ENCODE results near the gene RABGAP1L.
"Not testable (repeated sequence)": the region's sequence is repeated elsewhere in the genome, so short reads cannot be mapped to it uniquely, and the experiment has no call there.

The RABGAP1L gene

DNA sequence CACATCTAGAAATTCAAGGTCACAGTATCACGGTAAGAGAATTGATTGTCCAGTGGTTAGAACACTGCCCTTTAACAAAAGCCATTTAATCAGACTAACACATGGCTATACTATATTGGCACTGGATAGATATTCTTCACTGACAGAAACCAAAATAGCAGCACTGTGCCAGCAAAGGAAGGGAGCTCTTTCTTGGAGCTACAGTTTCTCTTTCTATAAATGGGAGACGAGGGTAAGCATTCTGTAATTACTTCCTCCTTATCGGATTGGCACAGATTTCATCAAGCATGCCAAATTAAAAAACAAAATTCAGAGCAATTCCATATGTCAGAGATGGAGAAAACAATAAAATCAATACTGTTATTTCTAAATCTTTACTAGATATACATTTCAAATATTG lies 724.7 kb downstream of the RABGAP1L start:
- no peak for TF ChIP-seq CTCF (conservative IDR thresholded peaks at IDR 0.05; ENCODE audit: low read depth, low read length)
- no peak overlapping the region for H3K4me3 ChIP-seq (ENCODE audit: low read length)
- DNase-seq (ENCODE audit: low read depth), result no peak

- TF ChIP-seq CTCF (conservative IDR thresholded peaks at IDR 0.05; ENCODE audit: low read depth, low read length), result no peak
- DNase-seq (ENCODE audit: low read depth), result no peak
- H3K4me3 ChIP-seq (ENCODE audit: low read length), result no peak overlapping the region
These were observed 725.2 kb downstream of the RABGAP1L start for GRCh38 chr1:174884566-174884965.

DNA sequence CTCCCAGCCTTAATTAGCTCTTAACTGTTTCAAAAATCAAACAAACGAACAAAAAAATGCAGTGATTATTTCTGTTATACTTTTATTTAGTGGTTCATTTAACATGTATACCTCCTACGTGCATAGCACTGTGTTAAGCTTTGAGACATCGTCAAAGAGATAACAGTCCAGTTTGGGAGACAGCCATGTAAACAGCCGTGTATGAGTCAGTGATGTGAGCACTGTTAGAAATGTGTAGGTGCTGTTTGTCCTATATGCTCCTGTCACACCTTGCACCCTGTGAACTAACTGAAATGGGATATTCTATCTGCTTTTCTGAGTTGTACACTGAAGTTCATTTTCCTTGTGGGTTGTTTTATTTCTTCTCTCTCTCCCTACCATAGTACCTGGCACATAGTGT lies 730.7 kb downstream of the RABGAP1L start:
- H3K4me3 ChIP-seq (ENCODE audit: low read length), result no peak overlapping the region
- TF ChIP-seq CTCF (conservative IDR thresholded peaks at IDR 0.05; ENCODE audit: low read depth, low read length), result no peak

DNA sequence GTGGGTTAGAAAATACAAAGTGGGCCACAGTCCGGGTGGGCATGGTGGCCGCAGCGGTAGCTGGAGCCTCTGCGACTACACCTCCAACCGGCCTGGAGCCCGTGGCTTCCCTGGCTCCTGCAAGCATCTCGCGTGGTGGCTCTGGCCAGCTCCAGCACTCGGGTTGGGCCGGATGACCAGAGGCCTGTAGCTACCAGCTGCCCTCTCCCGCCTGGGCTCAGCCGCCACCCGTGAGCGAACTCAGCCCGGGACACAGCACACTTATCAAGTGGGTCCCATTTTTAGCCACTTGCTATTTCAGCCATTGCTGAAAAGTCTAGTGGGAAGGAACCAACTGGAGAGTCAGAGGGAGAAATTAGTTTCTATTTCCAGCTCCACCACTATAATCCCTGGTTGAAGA lies 732.7 kb downstream of the RABGAP1L start:
- no peak for DNase-seq (ENCODE audit: low read depth)
- no peak overlapping the region for H3K4me3 ChIP-seq (ENCODE audit: low read length)
- no peak for TF ChIP-seq CTCF (conservative IDR thresholded peaks at IDR 0.05; ENCODE audit: low read depth, low read length)

More for the DNA sequence above, 730.7 kb downstream of the RABGAP1L start:
- DNase-seq (ENCODE audit: low read depth), result no peak

GRCh38 chr1:174894117-174894762 lies 734.9 kb downstream of the RABGAP1L start:
- H3K4me3 ChIP-seq (ENCODE audit: low read length), result no peak overlapping the region
- no peak for TF ChIP-seq CTCF (conservative IDR thresholded peaks at IDR 0.05; ENCODE audit: low read depth, low read length)
- no peak for DNase-seq (ENCODE audit: low read depth)

- not testable (repeated sequence) for DNase-seq (ENCODE audit: low read depth); H3K4me3 ChIP-seq (ENCODE audit: low read length)
These were observed 736.3 kb downstream of the RABGAP1L start for GRCh38 chr1:174895610-174896009.

DNA sequence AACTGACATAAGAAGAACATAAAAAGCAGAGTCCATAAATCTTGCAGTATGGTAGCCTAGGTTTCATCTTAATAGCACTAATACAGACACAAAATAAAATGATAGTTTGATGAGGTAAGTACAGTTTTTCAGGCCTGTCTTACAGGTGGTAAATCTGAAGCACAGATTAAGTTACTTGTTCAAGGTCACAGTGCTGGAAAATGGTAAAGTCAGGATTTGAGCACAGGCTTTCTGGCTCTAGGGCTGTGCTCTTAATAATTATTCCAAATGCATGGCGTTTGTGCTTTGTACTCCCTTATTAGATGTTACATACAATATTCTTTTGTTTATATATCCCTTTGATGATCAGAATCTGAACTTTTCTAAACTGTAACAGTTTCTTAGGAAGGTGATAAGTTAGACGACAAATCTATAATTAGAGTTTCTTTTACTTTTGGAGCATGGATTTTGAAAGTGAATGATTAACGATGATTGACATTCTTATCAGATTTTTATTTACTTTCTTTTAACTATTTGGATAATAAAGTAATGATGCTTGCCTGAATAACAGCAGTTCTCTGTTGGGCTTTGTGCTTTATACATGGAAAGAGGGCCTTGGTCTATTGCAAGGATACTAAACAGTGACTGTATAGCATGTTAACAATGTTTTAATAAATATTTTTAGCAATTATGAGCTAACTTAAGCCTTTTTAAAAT lies 738.9 kb downstream of the RABGAP1L start:
- no peak for TF ChIP-seq CTCF (conservative IDR thresholded peaks at IDR 0.05; ENCODE audit: low read depth, low read length)
- DNase-seq (ENCODE audit: low read depth), result no peak
- H3K4me3 ChIP-seq (ENCODE audit: low read length), result no peak overlapping the region

Data from retinal pigment epithelial cell (primary cell).